ENCODE results near the gene GABRD.

GRCh38 chr1:1996207-1996651 lies 22.9 kb upstream of the GABRD start:
- TF ChIP-seq EZH2phosphoT487 (IDR thresholded peaks at IDR 0.05; ENCODE audit: borderline replicate concordance, low read length): no peak
- TF ChIP-seq CTCF (IDR thresholded peaks at IDR 0.05; ENCODE audit: low read depth, low read length, poor library complexity, severe bottlenecking): no peak
